NB4 (cell line): ENCODE data around the gene XXYLT1.

Experiments used
- CTCF ChIP-seq: IDR thresholded peaks from one replicate; pipeline ENCODE4 v1.5.1; 2012; ENCODE audit warnings: low read depth, low read length
- POLR2A ChIP-seq: IDR thresholded peaks from 2 replicates; pipeline ENCODE4 v1.6.1; 2011; ENCODE audit warnings: mild to moderate bottlenecking; ENCODE audit not compliant: insufficient read length; ENCODE audit errors: extremely low read depth
- TF ChIP-seq, protein P1 (sequence below): IDR thresholded peaks from 2 replicates; pipeline ENCODE4 v1.6.1; 2011; ENCODE audit warnings: low read depth, low read length

DNA sequence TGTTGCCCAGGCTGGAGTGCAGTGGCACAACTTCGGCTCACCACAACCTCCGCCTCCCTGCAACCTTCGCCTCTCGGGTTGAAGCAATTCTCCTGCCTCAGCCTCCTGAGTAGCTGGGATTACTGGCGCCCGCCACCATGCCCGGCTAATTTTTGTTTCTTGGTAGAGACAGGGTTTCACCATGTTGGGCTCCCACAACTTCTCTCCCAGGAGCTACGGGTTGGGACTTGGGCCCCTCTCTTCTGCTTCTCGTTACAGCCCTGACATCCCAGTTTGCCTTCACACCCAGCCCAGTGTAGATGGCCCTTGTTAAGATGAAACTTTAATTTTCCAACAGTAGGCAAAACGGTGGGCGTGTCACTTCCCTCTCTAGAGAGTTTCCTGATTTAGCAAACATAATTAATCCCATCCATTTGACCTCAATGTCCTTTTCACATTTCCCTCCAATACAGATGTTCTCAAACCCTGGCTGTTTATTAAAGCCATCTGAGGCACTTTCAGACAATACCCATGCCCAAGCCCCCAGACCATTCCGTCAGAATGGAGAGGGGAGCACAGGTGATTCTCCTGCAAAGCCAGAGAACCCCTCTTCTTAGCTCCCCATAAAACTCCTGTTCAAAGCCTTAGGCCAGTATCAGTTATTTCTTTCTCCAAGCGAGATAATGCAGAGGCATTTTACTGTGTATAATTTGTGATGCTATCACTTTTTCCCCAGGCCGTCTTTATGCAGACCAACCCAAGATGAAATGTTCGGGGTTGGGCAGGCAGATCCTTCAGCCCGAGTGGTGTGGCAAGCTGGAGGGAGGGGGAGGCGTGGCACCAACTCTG lies 245.7 kb downstream of the XXYLT1 start:
- TF ChIP-seq POLR2A (no peak), CTCF (no peak)
- TF ChIP-seq, protein P1, sequence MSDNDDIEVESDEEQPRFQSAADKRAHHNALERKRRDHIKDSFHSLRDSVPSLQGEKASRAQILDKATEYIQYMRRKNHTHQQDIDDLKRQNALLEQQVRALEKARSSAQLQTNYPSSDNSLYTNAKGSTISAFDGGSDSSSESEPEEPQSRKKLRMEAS = no peak
